Transverse colon (tissue), 4 donors: ENCODE measurements around the gene MUC22. TPM values are rescaled to one million over a fixed set of nuclear protein-coding genes. Genes with fewer than 3 reads are reported as not detected.

Source experiments
- small RNA-seq, 4 donors: library from RNA; depleted of rRNA; stranded (forward); fragments of <200 nt; gene quantifications; one replicate each; pipeline ENCODE3, GENCODE V24; 2016
- total RNA-seq, 4 donors: library from RNA; depleted of rRNA; stranded (reverse); fragments of >200 nt; gene quantifications; one replicate each; pipeline ENCODE4 v1.1.0, GENCODE V29; 2016

Gene MUC22
- total RNA-seq, 4 donors from 2014 or later, result not detected

Small RNA genes lying within 50 kb of the gene (small RNA-seq; reads per million reads assigned to genes)
- gene RNU6-1133P, result 0 reads per million in 4 donors

Other genes starting within 250 kb of the MUC22 start
- 100 to 1,000 TPM; 149 to 322 (median 230) TPM for gene DDR1, start 126.0 kb upstream of the MUC22 start, total RNA-seq
- gene GTF2H4, start 102.3 kb upstream of the MUC22 start, total RNA-seq, result 10 to 100 TPM in 1 of 4 donors, 1 to 10 TPM in 3; 2.0 to 44.5 (median 6.8) TPM
- gene VARS2, start 96.2 kb upstream of the MUC22 start, total RNA-seq, result 10 to 100 TPM; 13.1 to 64.7 (median 25.8) TPM
- gene SFTA2, start 78.3 kb upstream of the MUC22 start, total RNA-seq, result not detected
- gene MUCL3, start 69.5 kb upstream of the MUC22 start, total RNA-seq, result under 1 TPM in 2 of 4 donors, not detected in 2; 0.16 to 0.41 TPM
- not detected for gene MUC21, start 26.8 kb upstream of the MUC22 start, total RNA-seq
- not detected for gene C6orf15, start 102.1 kb downstream of the MUC22 start, total RNA-seq
- gene PSORS1C1, start 104.3 kb downstream of the MUC22 start, total RNA-seq, result 10 to 100 TPM in 2 of 4 donors, 1 to 10 TPM in 2; 8.8 to 19.0 (median 13.4) TPM
- not detected for gene CDSN, start 110.0 kb downstream of the MUC22 start, total RNA-seq
- gene PSORS1C2, start 128.6 kb downstream of the MUC22 start, total RNA-seq, result not detected
- gene CCHCR1, start 147.3 kb downstream of the MUC22 start, total RNA-seq, result 10 to 100 TPM; 15.0 to 44.1 (median 29.9) TPM
- gene TCF19, start 148.1 kb downstream of the MUC22 start, total RNA-seq, result 1 to 10 TPM; 1.6 to 5.2 (median 3.1) TPM
- gene POU5F1, start 160.2 kb downstream of the MUC22 start, total RNA-seq, result 100 to 1,000 TPM in 1 of 4 donors, 10 to 100 TPM in 3; 11.5 to 434 (median 29.2) TPM